ENCODE data around the gene PRKAR2B. TPM values are rescaled to one million over a fixed set of nuclear protein-coding genes. Genes with fewer than 3 reads are reported as not detected.
"Not testable (repeated sequence)": the region's sequence is repeated elsewhere in the genome, so short reads cannot be mapped to it uniquely, and the experiment has no call there.

Gene PRKAR2B
- total RNA-seq, 1 experiment from 2014 or later: 14.3 TPM

GRCh38 chr7:107048783-107049418 lies 4.4 kb downstream of the PRKAR2B start:
- peaks cover 4% of the 10 kb centered on the region; the same call in 1 of the 2 replicates for H3K4me1 ChIP-seq
- no peaks in the 10 kb centered on the region for H3K36me3 ChIP-seq
- no peaks in the 10 kb centered on the region for H3K9me3 ChIP-seq (replicated peaks)
- H3K27ac ChIP-seq: no peak overlapping the region
- H3K4me3 ChIP-seq: no peak overlapping the region
- no peaks in the 10 kb centered on the region for H3K27me3 ChIP-seq
- DNase-seq: no peak

GRCh38 chr7:107049480-107049879 lies 5.0 kb downstream of the PRKAR2B start:
- H3K4me3 ChIP-seq: no peak overlapping the region
- H3K27me3 ChIP-seq: no peaks in the 10 kb centered on the region
- no peaks in the 10 kb centered on the region for H3K9me3 ChIP-seq (replicated peaks)
- H3K4me1 ChIP-seq: peaks cover 4% of the 10 kb centered on the region; the same call in 1 of the 2 replicates
- no peak overlapping the region for H3K27ac ChIP-seq
- DNase-seq: no peak
- H3K36me3 ChIP-seq: no peaks in the 10 kb centered on the region

DNA sequence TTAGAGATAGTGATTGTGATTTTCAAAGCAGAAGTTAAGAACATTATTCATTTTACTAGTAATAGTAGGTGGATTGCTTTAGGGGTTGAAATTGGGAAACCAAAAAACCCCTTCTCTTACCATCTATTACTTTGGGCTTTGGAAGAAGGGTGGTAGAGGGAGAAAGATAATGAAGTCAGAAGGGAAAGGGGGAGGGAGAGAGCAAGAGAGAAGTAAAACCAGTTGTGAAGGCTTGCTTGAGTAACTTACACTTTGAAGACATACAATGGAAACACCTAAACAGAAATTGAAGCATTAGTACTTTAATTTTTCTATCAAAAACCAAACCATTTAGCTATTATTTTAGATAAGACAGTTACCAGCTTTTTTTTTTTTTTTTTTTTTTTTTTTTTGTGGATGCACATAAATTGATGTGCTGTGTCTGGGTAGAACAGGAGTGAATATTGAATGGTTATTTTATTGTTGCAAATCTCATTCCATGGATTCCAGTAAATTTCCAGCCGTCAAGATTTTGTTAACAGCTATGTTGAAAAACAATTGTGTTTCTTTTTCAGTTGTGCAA lies 5.5 kb downstream of the PRKAR2B start:
- no peaks in the 10 kb centered on the region for H3K27me3 ChIP-seq
- peaks cover 4% of the 10 kb centered on the region; the same call in 1 of the 2 replicates for H3K4me1 ChIP-seq
- no peak overlapping the region for H3K27ac ChIP-seq
- H3K36me3 ChIP-seq: no peaks in the 10 kb centered on the region
- DNase-seq: no peak
- no peaks in the 10 kb centered on the region for H3K9me3 ChIP-seq (replicated peaks)
- H3K4me3 ChIP-seq: no peak overlapping the region

GRCh38 chr7:107051376-107051775 lies 6.9 kb downstream of the PRKAR2B start:
- DNase-seq: no peak
- H3K4me1 ChIP-seq: peaks cover under 1% of the 10 kb centered on the region; the same call in 1 of the 2 replicates
- H3K9me3 ChIP-seq (replicated peaks): no peaks in the 10 kb centered on the region
- no peak overlapping the region for H3K27ac ChIP-seq
- H3K36me3 ChIP-seq: no peaks in the 10 kb centered on the region
- H3K27me3 ChIP-seq: no peaks in the 10 kb centered on the region
- no peak overlapping the region for H3K4me3 ChIP-seq

DNA sequence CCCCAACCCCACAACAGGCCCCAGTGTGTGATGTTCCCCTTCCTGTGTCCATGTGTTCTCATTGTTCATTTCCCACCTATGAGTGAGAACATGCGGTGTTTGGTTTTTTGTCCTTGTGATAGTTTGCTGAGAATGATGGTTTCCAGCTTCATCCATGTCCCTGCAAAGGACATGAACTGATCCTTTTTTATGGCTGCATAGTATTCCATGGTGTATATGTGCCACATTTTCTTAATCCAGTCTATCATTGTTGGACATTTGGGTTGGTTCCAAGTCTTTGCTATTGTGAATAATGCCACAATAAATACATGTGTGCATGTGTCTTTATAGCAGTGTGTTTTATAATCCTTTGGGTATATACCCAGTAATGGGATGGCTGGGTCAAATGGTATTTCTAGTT lies 10.5 kb downstream of the PRKAR2B start:
- not testable (repeated sequence) for DNase-seq; H3K27me3 ChIP-seq; H3K4me1 ChIP-seq; H3K4me3 ChIP-seq; H3K9me3 ChIP-seq (replicated peaks); H3K27ac ChIP-seq; H3K36me3 ChIP-seq

GRCh38 chr7:107056058-107056457 lies 11.6 kb downstream of the PRKAR2B start:
- H3K9me3 ChIP-seq (replicated peaks); H3K4me3 ChIP-seq; H3K4me1 ChIP-seq; H3K27me3 ChIP-seq; H3K27ac ChIP-seq; DNase-seq; H3K36me3 ChIP-seq: not testable (repeated sequence)

DNA sequence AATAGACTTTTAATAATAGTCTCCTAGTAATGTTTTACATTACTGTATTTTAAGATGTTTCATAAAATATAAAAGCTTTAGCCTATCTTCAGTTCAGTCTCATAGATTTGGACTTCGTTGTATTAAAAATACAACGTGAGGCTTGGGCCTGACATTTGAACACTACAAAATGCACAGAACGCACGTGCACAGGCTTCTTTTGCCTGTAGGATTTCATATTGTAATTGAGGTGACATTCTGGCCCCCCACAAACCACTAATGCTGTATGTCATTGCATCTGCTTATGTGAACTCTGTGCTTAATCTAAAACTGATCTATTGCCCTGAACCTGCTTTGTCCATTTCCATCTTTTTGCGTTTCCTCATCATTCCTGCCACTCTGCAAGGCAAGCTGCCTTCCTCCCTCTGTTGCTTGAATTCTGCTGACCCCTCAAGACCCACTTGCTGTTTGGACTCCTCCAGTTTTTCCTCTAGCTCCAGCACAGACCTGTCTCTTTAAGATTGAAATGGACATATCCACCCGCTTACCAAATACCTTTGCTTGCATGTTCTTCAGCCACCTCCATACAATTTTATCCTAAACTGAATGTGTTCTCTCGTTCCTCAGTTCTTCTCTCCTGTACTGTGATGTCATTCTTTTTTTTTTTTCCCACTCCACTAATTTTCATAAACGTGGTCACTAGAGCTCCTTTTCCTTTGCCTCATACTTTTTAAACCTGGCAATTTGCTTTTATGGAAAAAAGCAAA lies 12.4 kb downstream of the PRKAR2B start:
- Histone ChIP-seq H3K27ac (no peak overlapping the region), H3K4me3 (no peak overlapping the region), H3K36me3 (no peaks in the 10 kb centered on the region), H3K27me3 (no peaks in the 10 kb centered on the region), H3K9me3 (replicated peaks) (no peaks in the 10 kb centered on the region), H3K4me1 (no peaks in the 10 kb centered on the region)
- no peak for DNase-seq

DNA sequence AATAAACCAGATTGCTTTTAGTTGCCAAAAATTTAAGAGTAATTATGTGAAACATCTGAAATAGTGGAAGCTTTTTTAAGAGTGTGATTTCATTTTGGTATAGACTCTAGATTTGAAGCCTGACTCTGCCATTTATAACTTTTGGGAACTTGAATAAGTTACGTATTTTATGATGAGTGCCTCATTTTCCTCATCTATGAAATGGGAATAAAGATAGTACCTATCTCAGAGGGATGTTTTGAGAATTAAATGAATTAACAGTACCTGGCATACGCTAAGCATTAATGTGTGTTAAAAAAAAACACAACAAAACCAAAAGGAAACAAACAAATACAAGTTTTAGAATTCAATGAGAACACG lies 12.9 kb downstream of the PRKAR2B start:
- Histone ChIP-seq H3K4me3 (no peak overlapping the region), H3K9me3 (replicated peaks) (no peaks in the 10 kb centered on the region), H3K4me1 (no peaks in the 10 kb centered on the region), H3K27ac (no peak overlapping the region), H3K36me3 (no peaks in the 10 kb centered on the region), H3K27me3 (no peaks in the 10 kb centered on the region)
- DNase-seq: no peak

DNA sequence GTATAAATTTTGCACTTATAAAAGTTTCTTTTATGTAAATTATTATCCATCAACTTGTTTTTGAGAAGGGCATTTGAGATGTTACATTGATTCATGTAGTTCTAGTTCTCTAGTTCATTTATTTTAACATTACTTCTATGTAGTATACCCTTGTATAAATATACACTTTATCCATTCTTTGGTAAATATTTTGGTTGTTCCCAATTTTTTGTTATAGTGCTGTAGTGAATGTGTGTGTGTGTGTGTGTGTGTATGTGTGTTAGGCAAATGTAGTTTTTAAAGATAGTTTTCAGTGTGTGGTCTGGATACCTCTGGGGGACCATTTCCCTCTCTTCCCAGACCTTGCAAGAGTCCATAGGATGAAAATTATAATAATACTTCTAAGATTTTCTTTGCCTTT lies 15.0 kb downstream of the PRKAR2B start:
- no peak for DNase-seq
- no peak overlapping the region for H3K4me3 ChIP-seq
- no peaks in the 10 kb centered on the region for H3K27me3 ChIP-seq

DNA sequence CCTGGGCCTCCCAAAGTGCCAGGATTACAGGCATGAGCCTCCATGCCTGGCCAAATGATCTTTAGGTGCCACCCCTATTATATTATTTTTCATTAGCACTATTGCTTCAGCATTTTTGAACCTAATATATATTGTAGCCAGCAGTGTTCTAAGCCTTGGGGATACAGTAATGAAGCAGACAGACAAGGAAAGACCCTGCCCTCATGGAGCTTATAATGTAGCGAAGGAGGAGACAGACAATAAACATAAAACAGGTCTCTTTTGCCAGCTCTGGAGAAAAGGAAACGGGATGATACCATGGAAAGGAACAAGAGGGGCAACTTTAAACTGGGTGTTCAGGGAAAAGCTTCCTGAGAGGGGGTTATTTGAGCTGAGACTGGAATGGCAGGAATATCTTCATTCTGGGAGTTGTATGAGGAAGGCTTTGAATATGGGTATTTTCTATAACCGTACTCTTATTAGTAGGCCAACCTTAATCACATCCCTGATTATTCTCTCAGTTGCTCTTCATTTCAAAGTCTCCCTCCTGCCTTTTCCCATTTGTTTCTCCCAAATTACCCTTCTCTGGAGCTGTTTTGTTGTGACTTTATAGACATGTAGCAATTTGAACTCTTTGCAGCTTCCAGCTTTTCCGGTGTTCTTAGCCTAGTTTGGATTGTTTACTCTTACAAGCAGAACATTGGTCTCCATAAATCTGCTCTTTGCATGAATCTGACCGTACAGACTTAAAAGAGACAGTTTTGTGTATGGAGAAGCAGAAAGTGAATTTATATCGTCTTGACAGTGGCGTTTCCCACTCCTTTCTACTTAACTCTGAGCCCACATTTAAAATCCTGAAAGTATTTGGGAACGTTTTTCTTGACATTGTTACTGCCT lies 19.0 kb downstream of the PRKAR2B start:
- H3K4me3 ChIP-seq: no peak overlapping the region
- H3K27ac ChIP-seq: no peak overlapping the region
- DNase-seq: no peak
- no peaks in the 10 kb centered on the region for H3K36me3 ChIP-seq
- H3K9me3 ChIP-seq (replicated peaks): no peaks in the 10 kb centered on the region
- H3K4me1 ChIP-seq: 0 out of 2 replicates have a peak, but pooled peaks cover 4% of the 10 kb centered on the region
- H3K27me3 ChIP-seq: no peaks in the 10 kb centered on the region

More for the DNA sequence above, 15.0 kb downstream of the PRKAR2B start:
- no peaks in the 10 kb centered on the region for H3K4me1 ChIP-seq
- H3K36me3 ChIP-seq: no peaks in the 10 kb centered on the region
- H3K9me3 ChIP-seq (replicated peaks): no peaks in the 10 kb centered on the region
- no peak overlapping the region for H3K27ac ChIP-seq

DNA sequence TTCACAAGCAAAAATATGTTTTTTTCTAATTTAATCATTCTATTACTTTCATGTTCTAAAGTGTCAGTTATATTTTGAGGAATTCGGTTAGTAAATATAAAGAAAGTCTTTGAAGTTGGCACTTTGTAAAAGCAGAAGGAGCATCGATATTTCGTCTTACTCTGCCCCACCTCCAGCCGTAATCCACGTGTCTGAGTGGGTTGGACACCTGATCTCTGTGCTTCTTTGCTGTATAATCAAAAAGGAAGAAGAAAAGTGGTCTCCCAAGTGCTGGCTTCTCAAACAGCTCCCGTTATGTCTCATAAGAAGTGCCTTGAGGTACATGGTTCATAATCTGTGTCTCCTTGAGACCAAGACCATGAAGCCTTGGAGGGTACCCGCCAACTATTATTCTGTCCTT lies 19.8 kb downstream of the PRKAR2B start:
- Histone ChIP-seq H3K4me3 (no peak overlapping the region), H3K4me1 (0 out of 2 replicates have a peak, but pooled peaks cover 4% of the 10 kb centered on the region), H3K27ac (no peak overlapping the region), H3K27me3 (no peaks in the 10 kb centered on the region), H3K9me3 (replicated peaks) (no peaks in the 10 kb centered on the region), H3K36me3 (no peaks in the 10 kb centered on the region)
- DNase-seq: no peak

GRCh38 chr7:107065929-107066247 lies 21.4 kb downstream of the PRKAR2B start:
- Histone ChIP-seq H3K27me3 (no peaks in the 10 kb centered on the region), H3K27ac (no peak overlapping the region), H3K36me3 (no peaks in the 10 kb centered on the region), H3K9me3 (replicated peaks) (no peaks in the 10 kb centered on the region), H3K4me3 (no peak overlapping the region), H3K4me1 (0 out of 2 replicates have a peak, but pooled peaks cover 4% of the 10 kb centered on the region)
- DNase-seq: no peak

DNA sequence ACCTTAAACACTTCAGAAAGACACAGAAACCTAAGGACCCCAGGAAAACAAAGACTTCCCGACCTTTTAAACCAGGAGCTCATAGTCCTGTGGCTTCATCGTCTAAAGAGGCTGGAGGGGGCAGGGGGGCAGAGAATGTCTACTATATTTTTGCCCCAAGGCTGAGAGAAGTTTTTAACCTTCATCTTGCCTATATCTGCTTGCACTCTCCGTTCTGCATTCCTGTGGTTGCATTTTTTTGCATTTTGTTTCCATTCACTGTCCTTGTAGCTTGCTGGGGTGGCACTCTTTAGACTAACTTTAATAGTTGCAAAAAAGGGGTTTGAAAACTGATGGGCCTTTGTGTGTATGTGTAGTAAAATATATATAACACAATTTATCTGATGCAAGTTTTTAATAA lies 23.7 kb downstream of the PRKAR2B start:
- Histone ChIP-seq H3K4me3 (no peak overlapping the region), H3K36me3 (no peaks in the 10 kb centered on the region), H3K9me3 (replicated peaks) (no peaks in the 10 kb centered on the region), H3K4me1 (0 out of 2 replicates have a peak, but pooled peaks cover 4% of the 10 kb centered on the region), H3K27ac (no peak overlapping the region), H3K27me3 (no peaks in the 10 kb centered on the region)
- peak in 1 of 2 experiments; percentile 5 for DNase-seq

DNA sequence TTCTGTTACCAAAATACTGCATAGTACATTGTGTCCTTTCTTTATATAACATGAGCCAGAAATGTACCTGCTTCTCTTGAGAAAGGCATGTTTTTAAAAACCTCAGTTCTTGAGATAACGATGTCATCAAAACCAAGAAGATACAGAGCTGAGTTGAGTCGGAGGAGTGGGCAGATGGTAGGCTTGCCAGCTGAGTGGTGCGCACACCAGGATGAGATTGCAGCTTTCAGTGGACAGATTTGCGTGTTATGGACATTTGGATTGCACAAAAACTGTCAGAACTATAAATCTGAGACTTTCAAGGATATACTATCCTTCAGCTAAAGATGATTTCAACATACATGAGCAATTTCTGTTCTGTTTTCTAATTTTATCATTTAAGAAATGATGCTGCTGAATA lies 25.0 kb downstream of the PRKAR2B start:
- Histone ChIP-seq H3K4me1 (0 out of 2 replicates have a peak, but pooled peaks cover 4% of the 10 kb centered on the region), H3K4me3 (no peak overlapping the region), H3K9me3 (replicated peaks) (no peaks in the 10 kb centered on the region), H3K36me3 (no peaks in the 10 kb centered on the region), H3K27ac (no peak overlapping the region), H3K27me3 (no peaks in the 10 kb centered on the region)
- no peak for DNase-seq

GRCh38 chr7:107070710-107071109 lies 26.2 kb downstream of the PRKAR2B start:
- Histone ChIP-seq H3K36me3 (no peaks in the 10 kb centered on the region), H3K27ac (no peak overlapping the region), H3K9me3 (replicated peaks) (no peaks in the 10 kb centered on the region), H3K4me3 (no peak overlapping the region), H3K4me1 (0 out of 2 replicates have a peak, but pooled peaks cover 4% of the 10 kb centered on the region), H3K27me3 (no peaks in the 10 kb centered on the region)
- no peak for DNase-seq
